HL-60 (cell line): ENCODE results near the gene EEF1G.

Experiments used
- DNase-seq, 2 experiments: peaks; one replicate each; pipeline ENCODE4 v3.0.0-alpha.2; 2010 to 2020; ENCODE audit warnings: low read depth in 1 of 2, low spot score in 1 of 2
- H3K27ac ChIP-seq: fragments of 250-450 bp; sonication (Bioruptor Pico); replicated peaks from 2 replicates; pipeline ENCODE4 v1.5.1; 2020; ENCODE audit warnings: mild to moderate bottlenecking, moderate library complexity
- H3K27me3 ChIP-seq: fragments of 250-450 bp; sonication (Bioruptor Pico); 2 replicates; pipeline ENCODE4 v1.5.1; 2021; ENCODE audit warnings: mild to moderate bottlenecking, moderate library complexity; ENCODE audit not compliant: insufficient read depth, poor library complexity, severe bottlenecking
- H3K4me3 ChIP-seq: replicated peaks from 2 replicates; pipeline ENCODE4 v1.5.1; 2011; ENCODE audit warnings: mild to moderate bottlenecking, control low read depth, low read length; ENCODE audit not compliant: insufficient read depth
- GABPA ChIP-seq: IDR thresholded peaks from 2 replicates; pipeline ENCODE4 v1.6.1; 2012; ENCODE audit warnings: low read depth
- POLR2AphosphoS5 ChIP-seq: IDR thresholded peaks from 2 replicates; pipeline ENCODE4 v1.6.1; 2012; ENCODE audit warnings: low read depth
- SPI1 ChIP-seq: IDR thresholded peaks from 2 replicates; pipeline ENCODE4 v1.6.1; 2012; ENCODE audit warnings: low read depth, mild to moderate bottlenecking, borderline replicate concordance
- TF ChIP-seq, protein P1 (sequence below): IDR thresholded peaks from one replicate; pipeline ENCODE4 v1.5.1; 2011; ENCODE audit warnings: low read length, control low read depth, inconsistent platforms; ENCODE audit not compliant: insufficient read depth
- TF ChIP-seq, protein P2 (sequence below): IDR thresholded peaks from 2 replicates; pipeline ENCODE4 v1.6.1; 2012; ENCODE audit warnings: low read depth; ENCODE audit not compliant: insufficient replicate concordance

EEF1G gene

DNA sequence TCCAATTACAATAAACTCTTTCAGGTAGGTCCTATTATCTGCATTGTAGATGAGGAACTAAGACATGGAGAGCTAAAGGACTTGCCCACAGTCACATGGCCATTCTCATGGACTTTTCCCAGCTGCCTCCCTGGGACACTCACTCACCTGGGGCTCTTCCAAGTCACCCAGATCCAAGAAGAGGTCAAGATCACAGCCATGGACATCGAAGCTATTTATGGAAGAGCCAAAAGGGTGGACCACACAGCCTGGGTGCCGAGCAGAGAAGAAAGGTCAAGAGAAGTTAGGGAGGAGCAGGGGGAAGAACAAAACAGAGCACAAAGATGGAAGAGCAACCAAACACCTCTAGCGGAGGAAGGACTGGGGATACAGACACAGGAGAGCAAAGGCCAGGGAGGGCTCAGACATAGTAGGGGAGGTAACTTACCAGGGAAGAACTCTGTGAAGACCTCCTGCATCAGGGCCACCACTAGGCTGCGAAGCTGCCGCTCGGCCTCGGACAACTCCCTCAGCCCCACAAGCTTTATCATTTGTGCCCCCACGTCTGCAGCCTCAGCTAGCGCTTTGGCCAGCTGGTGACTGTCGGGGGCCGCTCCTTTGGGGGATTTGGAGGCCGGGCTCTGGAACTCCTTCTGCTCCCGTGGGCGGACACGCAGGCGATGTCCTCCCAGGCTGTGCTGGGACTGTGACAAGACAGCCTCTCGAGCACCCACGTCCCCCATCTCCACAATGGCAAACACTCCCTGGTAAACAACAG is 7.4 kb upstream of the EEF1G start:
- TF ChIP-seq, protein P1, sequence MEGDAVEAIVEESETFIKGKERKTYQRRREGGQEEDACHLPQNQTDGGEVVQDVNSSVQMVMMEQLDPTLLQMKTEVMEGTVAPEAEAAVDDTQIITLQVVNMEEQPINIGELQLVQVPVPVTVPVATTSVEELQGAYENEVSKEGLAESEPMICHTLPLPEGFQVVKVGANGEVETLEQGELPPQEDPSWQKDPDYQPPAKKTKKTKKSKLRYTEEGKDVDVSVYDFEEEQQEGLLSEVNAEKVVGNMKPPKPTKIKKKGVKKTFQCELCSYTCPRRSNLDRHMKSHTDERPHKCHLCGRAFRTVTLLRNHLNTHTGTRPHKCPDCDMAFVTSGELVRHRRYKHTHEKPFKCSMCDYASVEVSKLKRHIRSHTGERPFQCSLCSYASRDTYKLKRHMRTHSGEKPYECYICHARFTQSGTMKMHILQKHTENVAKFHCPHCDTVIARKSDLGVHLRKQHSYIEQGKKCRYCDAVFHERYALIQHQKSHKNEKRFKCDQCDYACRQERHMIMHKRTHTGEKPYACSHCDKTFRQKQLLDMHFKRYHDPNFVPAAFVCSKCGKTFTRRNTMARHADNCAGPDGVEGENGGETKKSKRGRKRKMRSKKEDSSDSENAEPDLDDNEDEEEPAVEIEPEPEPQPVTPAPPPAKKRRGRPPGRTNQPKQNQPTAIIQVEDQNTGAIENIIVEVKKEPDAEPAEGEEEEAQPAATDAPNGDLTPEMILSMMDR, result no peak
- TF ChIP-seq GABPA, result no peak
- no peak overlapping the region for H3K27ac ChIP-seq
- H3K4me3 ChIP-seq, result no peak overlapping the region
- DNase-seq, result no peak
- H3K27me3 ChIP-seq, result no peaks in the 10 kb centered on the region

DNA sequence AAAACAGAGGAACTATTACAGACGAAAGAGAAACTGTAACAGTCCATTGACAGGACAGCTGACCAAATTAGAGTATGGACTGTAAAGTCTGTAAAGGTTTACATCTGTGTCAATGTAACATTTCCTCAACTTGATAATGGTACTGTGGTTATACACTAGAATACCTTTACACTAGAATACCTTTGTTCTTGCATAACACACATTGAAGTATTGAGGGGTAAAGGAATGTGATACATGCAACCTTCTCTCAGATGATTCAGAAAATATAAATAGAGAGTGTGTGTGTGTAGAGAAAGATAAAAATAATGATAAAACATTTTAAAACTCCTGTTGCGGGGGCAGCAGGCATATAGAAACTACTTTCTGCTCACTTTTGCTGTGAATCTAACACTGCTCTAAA is 5.6 kb upstream of the EEF1G start:
- H3K27me3 ChIP-seq, result no peaks in the 10 kb centered on the region
- no peak overlapping the region for H3K27ac ChIP-seq
- no peak for DNase-seq
- H3K4me3 ChIP-seq, result no peak overlapping the region
- TF ChIP-seq SPI1 (no peak), POLR2AphosphoS5 (no peak), GABPA (no peak)
- TF ChIP-seq, protein P1, result no peak
- TF ChIP-seq, protein P2, sequence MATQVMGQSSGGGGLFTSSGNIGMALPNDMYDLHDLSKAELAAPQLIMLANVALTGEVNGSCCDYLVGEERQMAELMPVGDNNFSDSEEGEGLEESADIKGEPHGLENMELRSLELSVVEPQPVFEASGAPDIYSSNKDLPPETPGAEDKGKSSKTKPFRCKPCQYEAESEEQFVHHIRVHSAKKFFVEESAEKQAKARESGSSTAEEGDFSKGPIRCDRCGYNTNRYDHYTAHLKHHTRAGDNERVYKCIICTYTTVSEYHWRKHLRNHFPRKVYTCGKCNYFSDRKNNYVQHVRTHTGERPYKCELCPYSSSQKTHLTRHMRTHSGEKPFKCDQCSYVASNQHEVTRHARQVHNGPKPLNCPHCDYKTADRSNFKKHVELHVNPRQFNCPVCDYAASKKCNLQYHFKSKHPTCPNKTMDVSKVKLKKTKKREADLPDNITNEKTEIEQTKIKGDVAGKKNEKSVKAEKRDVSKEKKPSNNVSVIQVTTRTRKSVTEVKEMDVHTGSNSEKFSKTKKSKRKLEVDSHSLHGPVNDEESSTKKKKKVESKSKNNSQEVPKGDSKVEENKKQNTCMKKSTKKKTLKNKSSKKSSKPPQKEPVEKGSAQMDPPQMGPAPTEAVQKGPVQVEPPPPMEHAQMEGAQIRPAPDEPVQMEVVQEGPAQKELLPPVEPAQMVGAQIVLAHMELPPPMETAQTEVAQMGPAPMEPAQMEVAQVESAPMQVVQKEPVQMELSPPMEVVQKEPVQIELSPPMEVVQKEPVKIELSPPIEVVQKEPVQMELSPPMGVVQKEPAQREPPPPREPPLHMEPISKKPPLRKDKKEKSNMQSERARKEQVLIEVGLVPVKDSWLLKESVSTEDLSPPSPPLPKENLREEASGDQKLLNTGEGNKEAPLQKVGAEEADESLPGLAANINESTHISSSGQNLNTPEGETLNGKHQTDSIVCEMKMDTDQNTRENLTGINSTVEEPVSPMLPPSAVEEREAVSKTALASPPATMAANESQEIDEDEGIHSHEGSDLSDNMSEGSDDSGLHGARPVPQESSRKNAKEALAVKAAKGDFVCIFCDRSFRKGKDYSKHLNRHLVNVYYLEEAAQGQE, result no peak

DNA sequence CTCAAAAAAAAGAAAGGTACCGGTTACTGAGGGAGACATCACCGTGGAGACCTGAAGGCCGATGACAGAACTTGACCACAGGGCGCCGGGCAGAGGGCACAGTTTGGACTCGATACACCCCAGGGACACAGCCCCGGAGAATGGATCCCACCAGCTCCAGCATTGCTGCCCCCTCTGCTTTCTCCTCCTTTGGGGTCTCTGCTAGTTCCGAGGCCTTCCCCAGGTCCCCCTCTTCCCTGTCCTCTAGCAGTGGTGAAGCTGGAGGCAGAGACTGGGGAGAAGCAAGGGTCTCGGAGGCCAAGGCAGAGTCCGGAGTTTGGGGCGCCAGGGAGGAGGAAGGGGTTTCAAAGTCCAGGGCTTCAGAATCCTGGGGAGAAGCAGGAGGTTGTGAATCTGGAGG is 4.8 kb upstream of the EEF1G start:
- H3K27me3 ChIP-seq, result no peaks in the 10 kb centered on the region

More for the DNA sequence above, 4.8 kb upstream of the EEF1G start:
- TF ChIP-seq SPI1, result no peak
- no peak for TF ChIP-seq POLR2AphosphoS5
- TF ChIP-seq GABPA, result no peak
- TF ChIP-seq, protein P2, result no peak
- TF ChIP-seq, protein P1, result no peak
- DNase-seq, result no peak
- no peak overlapping the region for H3K4me3 ChIP-seq
- H3K27ac ChIP-seq, result no peak overlapping the region
